DOHH2 (cell line): ENCODE results near the gene SUCLG1.

Source experiments
- H3F3A ChIP-seq: fragments of 200-600 bp; sonication (generic), shearing (Covaris generic); 2 replicates; pipeline ENCODE4 v1.6.0; 2016; ENCODE audit warnings: antibody characterized with exemption, mild to moderate bottlenecking; ENCODE audit not compliant: control insufficient read depth, insufficient read depth
- H3K27ac ChIP-seq: fragments of 200-600 bp; sonication (generic); 2 replicates; pipeline ENCODE4 v1.5.1; 2014; ENCODE audit warnings: low read depth, mild to moderate bottlenecking, low read length, moderate library complexity
- H3K27me3 ChIP-seq: fragments of 200-600 bp; sonication (generic); 2 replicates; pipeline ENCODE4 v1.6.1; 2014; ENCODE audit warnings: mild to moderate bottlenecking, low read length, mixed read lengths; ENCODE audit not compliant: control insufficient read depth
- H3K36me3 ChIP-seq: fragments of 200-600 bp; sonication (generic); 2 replicates; pipeline ENCODE4 v1.6.1; 2014; ENCODE audit warnings: mild to moderate bottlenecking, low read length, moderate library complexity, mixed read lengths; ENCODE audit not compliant: control insufficient read depth
- H3K4me1 ChIP-seq: fragments of 200-600 bp; sonication (generic); 2 replicates; pipeline ENCODE4 v1.6.1; 2014; ENCODE audit warnings: mild to moderate bottlenecking, low read length, mixed read lengths; ENCODE audit not compliant: control insufficient read depth
- H3K4me2 ChIP-seq: fragments of 200-600 bp; sonication (generic); 2 replicates; pipeline ENCODE4 v1.6.0; 2014; ENCODE audit warnings: mild to moderate bottlenecking, low read length, moderate library complexity
- H3K4me3 ChIP-seq: fragments of 200-600 bp; sonication (generic); 2 replicates; pipeline ENCODE4 v1.5.1; 2014; ENCODE audit warnings: mild to moderate bottlenecking, low read length, mixed read lengths
- H3K79me2 ChIP-seq: fragments of 200-600 bp; sonication (generic); 2 replicates; pipeline ENCODE4 v1.6.1; 2014; ENCODE audit warnings: mild to moderate bottlenecking, low read length, mixed read lengths; ENCODE audit not compliant: control insufficient read depth
- H3K9me2 ChIP-seq: fragments of 200-600 bp; sonication (generic); replicated peaks from 2 replicates; pipeline ENCODE4 v1.6.1; 2014; ENCODE audit warnings: mild to moderate bottlenecking, low read length, mixed read lengths; ENCODE audit not compliant: control insufficient read depth
- H3K9me3 ChIP-seq: fragments of 200-600 bp; sonication (generic); 2 replicates; pipeline ENCODE4 v1.6.1; 2014; ENCODE audit warnings: antibody characterized with exemption, low read length, mixed read lengths; ENCODE audit not compliant: control insufficient read depth, insufficient read depth
- H4K20me1 ChIP-seq: fragments of 200-600 bp; sonication (generic); 2 replicates; pipeline ENCODE4 v1.6.0; 2014; ENCODE audit warnings: low read depth, mild to moderate bottlenecking, antibody characterized with exemption, low read length, moderate library complexity; ENCODE audit not compliant: control insufficient read depth, insufficient read depth
- CTCF ChIP-seq: fragments of 200-600 bp; sonication (generic); IDR thresholded peaks from one replicate; pipeline ENCODE4 v1.5.1; 2014; ENCODE audit warnings: antibody characterized with exemption, mild to moderate bottlenecking, low read depth, low read length; ENCODE audit not compliant: poor library complexity, severe bottlenecking
- EZH2phosphoT487 ChIP-seq: fragments of 200-600 bp; sonication (generic); IDR thresholded peaks from 2 replicates; pipeline ENCODE4 v1.6.1; 2017; ENCODE audit warnings: borderline replicate concordance, mild to moderate bottlenecking, antibody characterized with exemption, low read length, moderate library complexity, mixed read lengths

The SUCLG1 gene

GRCh38 chr2:84456156-84456555 lies 2.9 kb downstream of the SUCLG1 start:
- Histone ChIP-seq H3K27me3 (no peaks in the 10 kb centered on the region), H3K79me2 (peaks cover 93% of the 10 kb centered on the region), H3K9me2 (no peaks in the 10 kb centered on the region), H3F3A (no peaks in the 10 kb centered on the region), H3K36me3 (peaks cover 5% of the 10 kb centered on the region; the same call in 1 of the 2 replicates), H3K4me3 (no peak overlapping the region), H3K4me1 (peaks cover 33% of the 10 kb centered on the region), H3K9me3 (no peaks in the 10 kb centered on the region), H4K20me1 (no peaks in the 10 kb centered on the region; the same call in 1 of the 2 replicates), H3K4me2 (no peak overlapping the region), H3K27ac (no peak overlapping the region)
- no peak for TF ChIP-seq CTCF
- no peak for TF ChIP-seq EZH2phosphoT487

GRCh38 chr2:84454581-84454980 lies 4.5 kb downstream of the SUCLG1 start:
- H3K9me3 ChIP-seq = no peaks in the 10 kb centered on the region
- no peaks in the 10 kb centered on the region; the same call in 1 of the 2 replicates for H4K20me1 ChIP-seq
- H3K4me2 ChIP-seq = no peak overlapping the region
- TF ChIP-seq CTCF (no peak), EZH2phosphoT487 (no peak)
- no peaks in the 10 kb centered on the region for H3F3A ChIP-seq
- H3K4me1 ChIP-seq = peaks cover 24% of the 10 kb centered on the region
- H3K4me3 ChIP-seq = no peak overlapping the region
- peaks cover 93% of the 10 kb centered on the region for H3K79me2 ChIP-seq
- no peak overlapping the region for H3K27ac ChIP-seq
- H3K9me2 ChIP-seq = no peaks in the 10 kb centered on the region
- peaks cover 5% of the 10 kb centered on the region; the same call in 1 of the 2 replicates for H3K36me3 ChIP-seq
- H3K27me3 ChIP-seq = no peaks in the 10 kb centered on the region

DNA sequence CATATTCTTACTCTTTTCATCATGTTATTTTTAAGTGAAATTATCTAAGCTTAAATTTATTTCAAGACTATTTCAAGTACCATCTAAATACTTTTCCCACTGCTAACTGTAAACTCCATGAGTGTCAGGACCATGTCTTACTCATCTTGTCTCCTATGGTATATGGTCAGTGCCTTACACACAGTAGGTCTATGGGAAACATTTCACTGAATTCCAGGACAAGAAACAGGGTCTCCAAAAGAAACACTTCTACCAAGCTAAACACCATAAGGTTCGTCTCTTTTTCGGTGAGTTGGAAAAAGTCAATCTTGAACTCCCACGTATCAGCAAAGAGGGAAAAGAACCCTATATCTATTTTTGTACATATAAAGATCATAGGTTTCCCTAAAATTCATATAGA lies 6.5 kb downstream of the SUCLG1 start:
- peaks cover 81% of the 10 kb centered on the region for H3K79me2 ChIP-seq
- no peak overlapping the region for H3K27ac ChIP-seq
- peaks cover 15% of the 10 kb centered on the region for H3K4me1 ChIP-seq
- no peaks in the 10 kb centered on the region for H3F3A ChIP-seq
- no peak overlapping the region for H3K4me2 ChIP-seq
- H3K27me3 ChIP-seq = no peaks in the 10 kb centered on the region
- no peaks in the 10 kb centered on the region for H3K9me2 ChIP-seq
- no peaks in the 10 kb centered on the region for H4K20me1 ChIP-seq
- H3K9me3 ChIP-seq = no peaks in the 10 kb centered on the region
- TF ChIP-seq EZH2phosphoT487 = no peak
- no peak for TF ChIP-seq CTCF
- peaks cover 4% of the 10 kb centered on the region; the same call in 1 of the 2 replicates for H3K36me3 ChIP-seq
- no peak overlapping the region for H3K4me3 ChIP-seq
